H9 (cell line): ENCODE measurements around the gene ABCA13. TPM values are rescaled to one million over a fixed set of nuclear protein-coding genes. Genes with fewer than 3 reads are reported as not detected.

ENCODE experiments used
- DNase-seq: peaks from one replicate; pipeline ENCODE4 v3.0.0-alpha.2; 2017
- H2AFZ ChIP-seq: one replicate; pipeline ENCODE4 v1.6.1; 2013; ENCODE audit warnings: mild to moderate bottlenecking, low read length, control low read depth, moderate library complexity
- H2AK5ac ChIP-seq: 2 replicates; pipeline ENCODE4 v1.6.1; 2013; ENCODE audit warnings: low read length, control low read depth, mixed read lengths; ENCODE audit not compliant: insufficient read length
- H2BK120ac ChIP-seq: one replicate; pipeline ENCODE4 v1.6.1; 2013; ENCODE audit warnings: low read depth, mild to moderate bottlenecking, low read length, control low read depth, inconsistent platforms; ENCODE audit not compliant: poor library complexity, severe bottlenecking
- H2BK12ac ChIP-seq: 2 replicates; pipeline ENCODE4 v1.6.1; 2013; ENCODE audit warnings: low read length, control low read depth, mixed read lengths, low read depth; ENCODE audit not compliant: insufficient read length
- H2BK15ac ChIP-seq: 2 replicates; pipeline ENCODE4 v1.6.1; 2013; ENCODE audit warnings: low read depth, low read length, control low read depth
- H2BK20ac ChIP-seq: one replicate; pipeline ENCODE4 v1.6.1; 2013; ENCODE audit warnings: low read depth, mild to moderate bottlenecking, low read length, control low read depth, inconsistent platforms; ENCODE audit not compliant: poor library complexity, severe bottlenecking
- H2BK5ac ChIP-seq: 2 replicates; pipeline ENCODE4 v1.6.1; 2013; ENCODE audit warnings: low read length, control low read depth, mixed read lengths; ENCODE audit not compliant: insufficient read length
- H3K14ac ChIP-seq: 2 replicates; pipeline ENCODE4 v1.6.1; 2013; ENCODE audit warnings: low read length, control low read depth; ENCODE audit not compliant: insufficient read depth
- H3K18ac ChIP-seq: 2 replicates; pipeline ENCODE4 v1.6.1; 2013; ENCODE audit warnings: low read depth, mild to moderate bottlenecking, mixed read lengths, low read length, control low read depth; ENCODE audit not compliant: insufficient read length
- H3K23ac ChIP-seq: 2 replicates; pipeline ENCODE4 v1.6.1; 2013; ENCODE audit warnings: low read length, control low read depth, mixed read lengths, low read depth; ENCODE audit not compliant: insufficient read length
- H3K23me2 ChIP-seq: 2 replicates; pipeline ENCODE4 v1.6.1; 2013; ENCODE audit warnings: low read depth, mild to moderate bottlenecking, mixed read lengths, low read length, control low read depth; ENCODE audit not compliant: insufficient read length, poor library complexity, severe bottlenecking
- H3K27ac ChIP-seq: 2 replicates; pipeline ENCODE4 v1.5.1; 2013; ENCODE audit warnings: low read length, control low read depth, mixed read lengths, low read depth; ENCODE audit not compliant: insufficient read length
- H3K27me3 ChIP-seq: 2 replicates; pipeline ENCODE4 v1.6.1; 2013; ENCODE audit warnings: low read length, control low read depth, inconsistent platforms; ENCODE audit not compliant: insufficient read depth
- H3K4ac ChIP-seq: 2 replicates; pipeline ENCODE4 v1.6.1; 2013; ENCODE audit warnings: low read depth, mild to moderate bottlenecking, control low read depth, inconsistent platforms, low read length, moderate library complexity
- H3K4me1 ChIP-seq: 2 replicates; pipeline ENCODE4 v1.6.1; 2013; ENCODE audit warnings: low read length, control low read depth, inconsistent platforms; ENCODE audit not compliant: insufficient read depth
- H3K4me2 ChIP-seq: 2 replicates; pipeline ENCODE4 v1.6.1; 2013; ENCODE audit warnings: low read length, control low read depth, mixed read lengths; ENCODE audit not compliant: insufficient read length, insufficient read depth
- H3K56ac ChIP-seq: 2 replicates; pipeline ENCODE4 v1.6.1; 2013; ENCODE audit warnings: low read depth, mild to moderate bottlenecking, mixed read lengths, low read length, control low read depth; ENCODE audit not compliant: insufficient read length
- H3K79me1 ChIP-seq: 2 replicates; pipeline ENCODE4 v1.6.1; 2013; ENCODE audit warnings: low read depth, mild to moderate bottlenecking, moderate library complexity, low read length, control low read depth, inconsistent platforms; ENCODE audit not compliant: insufficient read depth, poor library complexity, severe bottlenecking
- H3K79me2 ChIP-seq: 2 replicates; pipeline ENCODE4 v1.6.1; 2013; ENCODE audit warnings: low read length, control low read depth, inconsistent platforms; ENCODE audit not compliant: insufficient read depth
- H3K9ac ChIP-seq: 2 replicates; pipeline ENCODE4 v1.6.1; 2013; ENCODE audit warnings: low read length, control low read depth, mixed read lengths; ENCODE audit not compliant: insufficient read length; ENCODE audit errors: extremely low read depth
- H3K9me3 ChIP-seq: one replicate; pipeline ENCODE4 v1.6.1; 2013; ENCODE audit warnings: low read depth, low read length, inconsistent platforms; ENCODE audit not compliant: control insufficient read depth
- H3T11ph ChIP-seq: one replicate; pipeline ENCODE4 v1.6.1; 2013; ENCODE audit warnings: mild to moderate bottlenecking, low read length, control low read depth, inconsistent platforms
- H4K20me1 ChIP-seq: one replicate; pipeline ENCODE4 v1.6.1; 2013; ENCODE audit not compliant: control insufficient read depth, insufficient read length, insufficient read depth
- H4K5ac ChIP-seq: 2 replicates; pipeline ENCODE4 v1.6.1; 2013; ENCODE audit warnings: low read depth, mild to moderate bottlenecking, mixed read lengths, low read length, control low read depth; ENCODE audit not compliant: insufficient read length
- H4K8ac ChIP-seq: replicated peaks from 2 replicates; pipeline ENCODE4 v1.6.1; 2013; ENCODE audit warnings: low read length, control low read depth, mixed read lengths, low read depth; ENCODE audit not compliant: insufficient read length
- H4K91ac ChIP-seq: 2 replicates; pipeline ENCODE4 v1.6.1; 2013; ENCODE audit warnings: low read depth, mild to moderate bottlenecking, moderate library complexity, mixed read lengths, low read length, control low read depth; ENCODE audit not compliant: insufficient read length
- H3K27ac Mint-ChIP-seq, 3 experiments: 2 replicates in 2 of 3; 3 replicates in 1 of 3; pipeline ENCODE4 v1.8.0; 2020 to 2021; ENCODE audit warnings: mixed read lengths in 3 of 3, mild to moderate bottlenecking in 1 of 3, moderate library complexity in 1 of 3
- H3K27me3 Mint-ChIP-seq: 2 replicates; pipeline ENCODE4 v1.8.0; 2021; ENCODE audit warnings: low read depth, mild to moderate bottlenecking, moderate library complexity, mixed read lengths
- H3K36me3 Mint-ChIP-seq, 3 experiments: 2 replicates in 2 of 3; 3 replicates in 1 of 3; pipeline ENCODE4 v1.8.0; 2020 to 2021; ENCODE audit warnings: low read depth in 3 of 3, mixed read lengths in 3 of 3; ENCODE audit not compliant: insufficient read depth in 1 of 3
- H3K4me1 Mint-ChIP-seq, 2 experiments: 2 replicates each; pipeline ENCODE4 v1.8.0; 2020; ENCODE audit warnings: mixed read lengths in 2 of 2
- H3K4me3 Mint-ChIP-seq, 2 experiments: 2 replicates in 1 of 2; 3 replicates in 1 of 2; pipeline ENCODE4 v1.8.0; 2020 to 2021; ENCODE audit warnings: mild to moderate bottlenecking in 2 of 2, mixed read lengths in 2 of 2, moderate library complexity in 1 of 2
- H3K9me3 Mint-ChIP-seq, 2 experiments: 2 replicates in 1 of 2; 3 replicates in 1 of 2; pipeline ENCODE4 v1.8.0; 2020; ENCODE audit warnings: mild to moderate bottlenecking in 2 of 2, mixed read lengths in 2 of 2, moderate library complexity in 1 of 2
- WGBS: extraction: QIAGEN DNeasy Blood & Tissue Kit; methylation state at CpG from one replicate; pipeline ENCODE4 v1.1.7; 2013; ENCODE audit warnings: missing lambda C conversion rate, low lambda C conversion rate, mixed read lengths; ENCODE audit not compliant: insufficient read length; ENCODE audit errors: extremely low coverage; 5-methylcytosine and 5-hydroxymethylcytosine counted together
- total RNA-seq: library from RNA; stranded (reverse); gene quantifications from 2 replicates; pipeline ENCODE4 v1.2.1, GENCODE V29; 2021
- TF ChIP-seq, protein P1 (sequence below): fragments of 200-600 bp; sonication (generic); conservative IDR thresholded peaks from 3 replicates; pipeline ENCODE4 v1.8.0; 2021; ENCODE audit warnings: antibody characterized with exemption, mild to moderate bottlenecking

The ABCA13 gene
- total RNA-seq, 1 experiment from 2014 or later = 0.11 TPM

DNA sequence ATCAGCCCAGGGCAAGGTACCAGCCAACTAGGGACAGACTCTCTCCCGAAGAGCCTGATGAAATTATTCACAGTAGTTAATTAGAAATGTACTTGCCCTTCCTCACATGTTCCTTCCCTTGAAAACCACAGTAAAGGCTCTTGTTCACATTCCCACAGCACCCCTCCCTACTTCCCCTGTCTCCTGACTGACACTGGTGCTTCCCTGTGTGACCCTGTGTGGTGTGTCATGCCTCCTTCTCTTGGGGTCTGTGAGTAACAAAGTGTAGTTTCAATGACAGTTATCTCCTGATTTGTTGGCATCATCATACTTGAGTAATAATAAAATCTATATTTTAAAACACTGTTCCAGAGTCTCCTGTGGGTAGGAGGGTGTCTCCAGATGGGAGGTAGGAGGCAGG is 209.7 kb downstream of the ABCA13 start:
- no peaks in the 10 kb centered on the region for H3K27me3 ChIP-seq
- no peak overlapping the region for H2BK12ac ChIP-seq
- no peak overlapping the region for H3K18ac ChIP-seq
- no peak overlapping the region for H2AK5ac ChIP-seq
- no peak overlapping the region for H4K91ac ChIP-seq
- H3K4me2 ChIP-seq = no peak overlapping the region
- Mint-ChIP-seq H3K4me1 (no peaks in the 10 kb centered on the region), H3K36me3 (no peaks in the 10 kb centered on the region), H3K27ac (no peak overlapping the region), H3K9me3 (no peaks in the 10 kb centered on the region; a peak in 1 of 5 replicates), H3K4me3 (no peak overlapping the region), H3K27me3 (no peaks in the 10 kb centered on the region)
- H4K8ac ChIP-seq = no peak overlapping the region
- H3K9me3 ChIP-seq = no peaks in the 10 kb centered on the region
- H3K79me2 ChIP-seq = no peaks in the 10 kb centered on the region
- no peak for DNase-seq
- H3T11ph ChIP-seq = no peak overlapping the region
- no peak overlapping the region for H3K9ac ChIP-seq
- no peak overlapping the region for H2BK120ac ChIP-seq
- no peaks in the 10 kb centered on the region for H3K23me2 ChIP-seq
- H3K56ac ChIP-seq = no peak overlapping the region
- H3K79me1 ChIP-seq = no peaks in the 10 kb centered on the region
- H2AFZ ChIP-seq = no peak overlapping the region
- no peak overlapping the region for H3K4ac ChIP-seq
- H2BK20ac ChIP-seq = no peak overlapping the region
- H4K20me1 ChIP-seq = no peaks in the 10 kb centered on the region
- WGBS = no CpG with 5 or more reads among the region's 1 CpG
- TF ChIP-seq, protein P1, sequence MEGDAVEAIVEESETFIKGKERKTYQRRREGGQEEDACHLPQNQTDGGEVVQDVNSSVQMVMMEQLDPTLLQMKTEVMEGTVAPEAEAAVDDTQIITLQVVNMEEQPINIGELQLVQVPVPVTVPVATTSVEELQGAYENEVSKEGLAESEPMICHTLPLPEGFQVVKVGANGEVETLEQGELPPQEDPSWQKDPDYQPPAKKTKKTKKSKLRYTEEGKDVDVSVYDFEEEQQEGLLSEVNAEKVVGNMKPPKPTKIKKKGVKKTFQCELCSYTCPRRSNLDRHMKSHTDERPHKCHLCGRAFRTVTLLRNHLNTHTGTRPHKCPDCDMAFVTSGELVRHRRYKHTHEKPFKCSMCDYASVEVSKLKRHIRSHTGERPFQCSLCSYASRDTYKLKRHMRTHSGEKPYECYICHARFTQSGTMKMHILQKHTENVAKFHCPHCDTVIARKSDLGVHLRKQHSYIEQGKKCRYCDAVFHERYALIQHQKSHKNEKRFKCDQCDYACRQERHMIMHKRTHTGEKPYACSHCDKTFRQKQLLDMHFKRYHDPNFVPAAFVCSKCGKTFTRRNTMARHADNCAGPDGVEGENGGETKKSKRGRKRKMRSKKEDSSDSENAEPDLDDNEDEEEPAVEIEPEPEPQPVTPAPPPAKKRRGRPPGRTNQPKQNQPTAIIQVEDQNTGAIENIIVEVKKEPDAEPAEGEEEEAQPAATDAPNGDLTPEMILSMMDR = no peak
- no peak overlapping the region for H3K23ac ChIP-seq
- no peak overlapping the region for H3K27ac ChIP-seq
- no peak overlapping the region for H3K14ac ChIP-seq
- no peak overlapping the region for H2BK15ac ChIP-seq
- no peak overlapping the region for H4K5ac ChIP-seq
- no peaks in the 10 kb centered on the region for H3K4me1 ChIP-seq
- no peak overlapping the region for H2BK5ac ChIP-seq
